T-helper 22 cell (primary cell): ENCODE measurements around the gene GFI1.
"Not testable (repeated sequence)": the region's sequence is repeated elsewhere in the genome, so short reads cannot be mapped to it uniquely, and the experiment has no call there.

Experiments used
- DNase-seq: peaks from one replicate; pipeline ENCODE4 v3.0.0-alpha.2; 2020; ENCODE audit warnings: low read depth

The GFI1 gene

GRCh38 chr1:92486251-92487077 is at the start of gene GFI1:
GFI1 (minus strand) TSS chr1:92486925; CDS start chr1:92483487, 3,438 bp downstream.
- DNase-seq, result no peak

GRCh38 chr1:92532371-92532770 is 45.6 kb upstream of the GFI1 start:
- not testable (repeated sequence) for DNase-seq

GRCh38 chr1:92531939-92532338 is 45.2 kb upstream of the GFI1 start:
- DNase-seq, result not testable (repeated sequence)

- no peak for DNase-seq
Observed at GRCh38 chr1:92527670-92528069, 40.9 kb upstream of the GFI1 start.

- not testable (repeated sequence) for DNase-seq
Observed at GRCh38 chr1:92524944-92525590, 38.3 kb upstream of the GFI1 start.

- no peak for DNase-seq
Observed at GRCh38 chr1:92519043-92519442, 32.3 kb upstream of the GFI1 start.

- DNase-seq, result no peak
Observed at GRCh38 chr1:92516574-92516973, 29.8 kb upstream of the GFI1 start.

- no peak for DNase-seq
Observed at GRCh38 chr1:92515796-92516201, 29.1 kb upstream of the GFI1 start.

- DNase-seq, result no peak
Observed at GRCh38 chr1:92511541-92511940, 24.8 kb upstream of the GFI1 start.

- no peak for DNase-seq
Observed at GRCh38 chr1:92509619-92510018, 22.9 kb upstream of the GFI1 start.

- no peak for DNase-seq
Observed at GRCh38 chr1:92505015-92505692, 18.4 kb upstream of the GFI1 start.

GRCh38 chr1:92504291-92505014 is 17.7 kb upstream of the GFI1 start:
- no peak for DNase-seq

- DNase-seq, result no peak
Observed at GRCh38 chr1:92503926-92504285, 17.2 kb upstream of the GFI1 start.

GRCh38 chr1:92503043-92503925 is 16.6 kb upstream of the GFI1 start:
- no peak for DNase-seq

GRCh38 chr1:92502247-92502646 is 15.5 kb upstream of the GFI1 start:
- DNase-seq, result no peak

GRCh38 chr1:92500552-92500951 is 13.8 kb upstream of the GFI1 start:
- DNase-seq, result no peak

- DNase-seq, result no peak
Observed at GRCh38 chr1:92495392-92496063, 8.8 kb upstream of the GFI1 start.

- no peak for DNase-seq
Observed at GRCh38 chr1:92494485-92495141, 7.9 kb upstream of the GFI1 start.

GRCh38 chr1:92493139-92493538 is 6.4 kb upstream of the GFI1 start:
- DNase-seq, result no peak

- DNase-seq, result no peak
Observed at GRCh38 chr1:92488832-92489231, 2.1 kb upstream of the GFI1 start.
